ENCODE data around the gene SLC7A4.

SLC7A4 gene

DNA sequence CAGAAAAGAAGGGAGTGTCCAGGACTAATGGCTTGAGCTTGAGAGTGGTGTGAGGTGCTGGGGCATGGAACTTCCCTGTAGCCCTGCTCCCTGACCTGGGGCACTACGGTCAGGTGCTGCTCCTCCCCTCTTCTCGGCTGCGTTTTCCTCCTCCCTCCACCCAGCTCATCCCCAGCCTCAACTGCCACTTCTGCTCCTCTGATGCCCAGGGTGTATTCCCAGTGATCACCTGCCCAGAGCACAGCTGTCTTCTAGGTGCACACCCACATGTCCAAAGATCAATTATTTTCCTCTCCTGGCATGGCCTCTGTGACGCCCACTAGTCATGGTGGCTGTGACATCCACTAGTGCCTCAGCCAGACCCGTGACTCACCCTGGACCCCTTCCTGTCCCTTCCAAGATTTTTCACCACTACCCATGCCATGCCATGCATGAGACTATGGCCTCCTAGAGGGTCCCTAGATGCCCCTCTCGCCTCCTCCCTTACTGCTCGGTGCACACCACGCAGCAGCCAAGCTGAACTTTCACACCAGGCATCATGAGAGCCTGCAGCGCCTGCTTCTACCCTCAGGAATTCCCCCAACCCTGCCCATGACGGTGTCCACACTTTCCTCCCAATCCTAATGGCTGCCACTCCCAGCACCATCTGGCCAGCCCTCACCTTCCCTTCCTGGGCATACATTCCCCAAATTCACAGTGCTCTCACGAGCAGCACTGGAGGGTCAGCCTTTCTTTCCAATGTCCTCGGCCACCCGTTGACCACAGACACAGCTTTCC, 15.5 kb downstream of the SLC7A4 start:
- H3K9ac ChIP-seq, result no peak overlapping the region
- no peaks in the 10 kb centered on the region for H3K36me3 ChIP-seq
- no peaks in the 10 kb centered on the region for H3K27me3 ChIP-seq
- peaks cover 26 to 42% (median 33%) of the 10 kb centered on the region in 10 experiments for H3K4me1 ChIP-seq
- no peak for TF ChIP-seq Cebpa-rat (IDR thresholded peaks at IDR 0.05)
- H3K9me3 ChIP-seq (replicated peaks in 1 of 11), result no peaks in the 10 kb centered on the region
- peaks cover 0 to 5% (median 0%) of the 10 kb centered on the region in 11 experiments; a peak in 4 of 22 replicates for H4K20me1 ChIP-seq
- no peak overlapping the region for H3K4me3 ChIP-seq
- no peak overlapping the region for H3K27ac ChIP-seq
- peak overlapping the region in 1 of 11 experiments; percentile 20; a peak in 1 of 22 replicates for H3K4me2 ChIP-seq

DNA sequence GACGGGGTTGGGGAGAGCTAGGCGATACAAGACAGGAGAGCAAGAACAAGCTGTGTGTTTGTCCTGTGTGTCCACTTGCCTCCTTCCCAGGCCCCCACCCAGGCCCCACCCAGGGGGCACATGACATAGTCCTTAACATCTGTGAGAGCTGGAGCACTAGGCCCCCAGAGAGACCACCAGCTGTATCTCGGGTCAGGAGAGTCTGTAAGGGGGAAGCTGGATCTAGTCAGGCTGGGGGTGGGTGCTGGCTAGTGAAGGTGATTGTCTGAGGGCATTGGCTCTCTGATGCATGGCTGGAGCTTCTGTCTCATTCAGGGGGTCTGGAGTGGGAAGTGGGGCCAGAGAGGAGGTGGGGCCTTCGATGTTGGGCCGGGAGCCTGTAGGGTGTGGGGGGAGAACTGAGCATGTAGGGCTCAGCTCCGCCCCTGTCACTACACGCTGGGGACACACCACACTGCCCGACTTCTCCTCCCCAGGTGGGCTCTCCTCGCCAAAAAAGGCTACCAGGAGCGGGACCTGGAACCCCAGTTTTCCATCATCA, 16.8 kb downstream of the SLC7A4 start:
- Histone ChIP-seq H3K9me3 (replicated peaks in 1 of 11) (no peaks in the 10 kb centered on the region), H3K4me3 (peak overlapping the region in 5 of 10 experiments; percentile 54 to 72 (median 62); a peak in 9 of 20 replicates), H3K4me1 (peaks cover 26 to 42% (median 33%) of the 10 kb centered on the region in 10 experiments), H4K20me1 (peaks cover 0 to 5% (median 0%) of the 10 kb centered on the region in 11 experiments; a peak in 5 of 22 replicates), H3K27me3 (no peaks in the 10 kb centered on the region), H3K36me3 (no peaks in the 10 kb centered on the region), H3K4me2 (peak overlapping the region; percentile 85 to 98 (median 94)), H3K27ac (peak overlapping the region in 9 of 11 experiments; percentile 20 to 76 (median 68); a peak in 15 of 22 replicates), H3K9ac (peak overlapping the region in 10 of 11 experiments; percentile 34 to 76 (median 62); a peak in 16 of 22 replicates)
- TF ChIP-seq Cebpa-rat (IDR thresholded peaks at IDR 0.05), result no peak

DNA sequence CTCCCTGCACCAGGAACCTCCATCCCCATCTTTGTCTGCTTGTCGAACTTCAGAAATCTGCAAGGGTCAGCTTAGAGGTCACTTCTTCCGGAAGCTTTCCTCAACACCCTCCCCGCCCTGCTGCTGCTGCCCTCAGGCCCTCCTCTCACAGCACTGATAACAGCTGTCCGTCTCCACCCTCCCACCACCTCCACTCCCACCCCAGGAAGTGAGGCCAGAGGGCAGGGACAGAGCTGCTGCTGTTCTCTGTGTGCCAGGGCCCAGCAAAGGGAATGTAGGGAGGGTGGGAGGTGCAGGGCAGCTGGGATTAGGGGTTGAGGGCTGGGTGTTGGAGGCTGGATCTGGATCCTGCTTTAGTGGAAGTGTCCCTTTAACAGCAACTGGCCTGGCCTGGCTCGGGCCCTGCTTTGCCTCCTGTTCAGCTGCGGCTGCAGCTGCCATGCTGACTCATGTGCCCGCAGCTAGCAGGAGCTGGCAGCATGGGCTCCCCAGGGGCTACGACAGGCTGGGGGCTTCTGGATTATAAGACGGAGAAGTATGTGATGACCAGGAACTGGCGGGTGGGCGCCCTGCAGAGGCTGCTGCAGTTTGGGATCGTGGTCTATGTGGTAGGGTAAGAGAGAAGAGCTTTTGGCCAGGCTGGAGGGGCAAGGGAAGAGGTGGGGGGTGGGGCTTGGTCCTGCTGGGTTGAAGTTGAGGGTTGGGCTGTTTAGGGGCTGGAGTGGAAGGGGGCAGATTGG, 17.5 kb downstream of the SLC7A4 start, which contains the start of gene P2RX6:
Gene P2RX6 (plus strand): TSS at position 440 of the 740 bp plus-strand sequence. CDS start 10 bp downstream, at position 450.
- peak within 1 kb of the TSS; percentile 41 to 72 (median 60) for H3K4me3 ChIP-seq
- no peaks in the 10 kb centered on the region for H3K27me3 ChIP-seq
- H3K4me2 ChIP-seq, result peak within 1 kb of the TSS; percentile 85 to 98 (median 94)
- peaks cover 26 to 42% (median 33%) of the 10 kb centered on the region in 10 experiments for H3K4me1 ChIP-seq
- H4K20me1 ChIP-seq, result peaks cover 0 to 8% (median 0%) of the 10 kb centered on the region in 11 experiments; a peak in 5 of 22 replicates
- H3K36me3 ChIP-seq, result no peaks in the 10 kb centered on the region
- no peak for TF ChIP-seq Cebpa-rat (IDR thresholded peaks at IDR 0.05)
- H3K9me3 ChIP-seq (replicated peaks in 1 of 11), result no peaks in the 10 kb centered on the region
- peak within 1 kb of the TSS; percentile 38 to 76 (median 67); a peak in 21 of 22 replicates for H3K9ac ChIP-seq
- peak within 1 kb of the TSS in 10 of 11 experiments; percentile 24 to 78 (median 70); a peak in 18 of 22 replicates for H3K27ac ChIP-seq

DNA sequence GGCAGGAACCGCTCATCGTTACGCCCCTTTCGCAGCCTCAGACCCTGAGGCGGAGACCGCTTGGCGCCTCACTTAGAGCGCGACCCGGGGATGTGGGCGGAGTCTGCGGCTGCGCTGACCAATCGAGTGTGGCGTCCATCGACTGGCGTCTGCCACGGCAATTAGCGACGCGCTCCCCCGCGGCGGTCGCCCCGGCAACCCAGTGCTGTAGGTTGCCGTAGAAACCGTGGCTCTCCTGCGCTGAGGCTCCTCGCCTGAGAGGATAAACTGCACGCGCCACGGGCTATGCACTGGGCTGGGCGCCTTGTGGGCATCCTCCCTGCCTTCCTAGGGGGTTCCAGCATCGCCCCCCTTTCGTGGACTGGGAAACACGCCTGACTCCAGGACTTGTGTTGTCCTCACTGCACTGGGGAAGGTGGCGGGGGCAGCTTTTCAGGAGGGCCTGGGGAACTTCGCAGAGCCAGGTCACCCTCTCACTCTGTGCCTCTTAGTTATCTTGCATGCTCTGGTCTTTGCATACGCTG, 18.1 kb downstream of the SLC7A4 start:
- Histone ChIP-seq H3K27ac (peak overlapping the region in 10 of 11 experiments; percentile 24 to 78 (median 70); a peak in 17 of 22 replicates), H3K9ac (peak overlapping the region; percentile 38 to 76 (median 67); a peak in 21 of 22 replicates), H3K9me3 (replicated peaks in 1 of 11) (no peaks in the 10 kb centered on the region), H3K4me3 (peak overlapping the region; percentile 41 to 72 (median 60)), H3K4me2 (peak overlapping the region; percentile 85 to 98 (median 94)), H3K27me3 (no peaks in the 10 kb centered on the region), H3K36me3 (no peaks in the 10 kb centered on the region), H4K20me1 (peaks cover 0 to 9% (median 0%) of the 10 kb centered on the region in 11 experiments; a peak in 5 of 22 replicates), H3K4me1 (peaks cover 26 to 42% (median 33%) of the 10 kb centered on the region in 10 experiments)
- no peak for TF ChIP-seq Cebpa-rat (IDR thresholded peaks at IDR 0.05)

DNA sequence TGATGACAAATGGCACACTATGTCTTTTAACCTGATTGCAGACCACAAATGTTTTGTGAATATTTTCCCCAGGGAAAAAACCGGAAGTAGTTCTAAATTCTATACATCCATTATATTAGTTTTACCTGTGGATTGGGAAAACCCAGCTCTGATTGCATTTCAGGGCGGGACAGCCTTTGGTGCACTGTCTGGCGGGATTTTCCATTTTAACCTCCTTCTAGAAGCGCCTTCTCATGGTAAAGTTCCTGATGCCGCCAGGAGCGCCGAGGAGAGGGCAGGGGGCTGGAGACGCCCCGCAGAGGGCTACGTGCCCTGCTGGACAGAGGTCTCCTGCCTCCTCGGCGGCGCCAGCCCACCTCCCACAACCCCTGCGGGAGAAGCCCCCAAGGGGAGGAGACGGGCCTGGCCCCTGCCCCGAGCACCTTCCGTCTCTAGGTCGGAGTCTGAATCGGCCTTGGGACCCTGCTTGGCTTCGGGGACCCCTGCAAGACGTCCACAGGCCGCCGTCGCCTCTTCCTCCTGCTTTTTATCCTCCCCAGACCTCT, 18.6 kb downstream of the SLC7A4 start:
- peak overlapping the region; percentile 85 to 98 (median 94) for H3K4me2 ChIP-seq

DNA sequence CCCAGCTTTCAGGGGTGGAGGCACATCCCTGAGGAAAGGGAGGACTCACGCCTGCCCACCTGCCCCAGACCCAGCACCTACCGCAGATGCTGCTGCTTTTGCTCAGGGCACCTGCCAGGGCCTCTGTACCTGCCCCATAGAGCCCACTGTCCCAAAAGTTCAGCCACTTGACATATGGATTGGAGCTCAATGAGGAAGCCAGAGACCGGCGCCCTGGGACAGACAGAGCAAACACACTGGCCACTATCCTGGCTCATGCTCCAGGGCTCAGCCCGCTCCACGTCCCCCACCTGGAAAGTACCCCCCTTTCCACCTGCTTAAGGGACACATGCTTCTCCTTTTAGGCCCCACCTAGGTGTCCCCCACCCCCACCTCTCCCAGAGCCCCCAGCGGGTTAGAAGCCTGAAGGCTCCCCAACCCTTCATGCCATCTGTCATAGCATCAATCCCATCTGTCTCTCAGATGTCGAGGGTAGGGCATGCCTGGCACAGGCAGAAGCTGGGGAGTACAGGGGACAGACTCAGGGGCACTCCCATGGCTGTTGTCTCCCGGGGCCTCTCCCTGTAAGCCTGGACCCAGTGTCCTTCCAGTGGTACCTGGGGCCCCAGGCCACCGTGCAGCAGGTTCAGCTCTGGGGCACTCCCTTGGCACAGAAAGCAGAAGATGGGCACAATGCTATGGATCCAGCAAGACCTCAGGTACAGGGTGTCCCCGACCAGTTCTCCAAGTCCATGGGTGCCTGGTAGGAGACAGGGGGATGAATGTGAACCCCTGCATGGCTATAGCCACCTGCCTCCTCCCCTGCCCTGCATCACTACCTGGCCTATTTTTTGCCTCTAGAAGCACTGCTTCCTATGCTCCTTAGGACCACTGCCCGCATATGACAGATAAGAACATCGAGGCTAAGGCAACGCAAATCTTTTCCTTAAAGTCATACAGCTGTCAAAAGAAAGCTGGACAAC, 19.6 kb downstream of the SLC7A4 start:
- H3K4me2 ChIP-seq, result peak overlapping the region in 8 of 11 experiments; percentile 88 to 98 (median 96); a peak in 6 of 22 replicates
- TF ChIP-seq Cebpa-rat (IDR thresholded peaks at IDR 0.05), result no peak
- no peak overlapping the region for H3K4me3 ChIP-seq
- H3K27me3 ChIP-seq, result no peaks in the 10 kb centered on the region
- no peaks in the 10 kb centered on the region for H3K9me3 ChIP-seq (replicated peaks in 1 of 11)
- no peak overlapping the region for H3K27ac ChIP-seq
- no peaks in the 10 kb centered on the region for H3K36me3 ChIP-seq
- peaks cover 26 to 42% (median 33%) of the 10 kb centered on the region in 10 experiments for H3K4me1 ChIP-seq
- no peak overlapping the region for H3K9ac ChIP-seq
- peaks cover 0 to 9% (median 0%) of the 10 kb centered on the region in 11 experiments; a peak in 5 of 22 replicates for H4K20me1 ChIP-seq

More for the DNA sequence above, 18.6 kb downstream of the SLC7A4 start:
- Histone ChIP-seq H3K4me3 (peak overlapping the region; percentile 41 to 72 (median 60)), H3K4me1 (peaks cover 26 to 42% (median 33%) of the 10 kb centered on the region in 10 experiments), H3K9me3 (replicated peaks in 1 of 11) (no peaks in the 10 kb centered on the region), H3K27ac (peak overlapping the region in 9 of 11 experiments; percentile 30 to 78 (median 57); a peak in 14 of 22 replicates), H3K9ac (peak overlapping the region; percentile 36 to 76 (median 67); a peak in 20 of 22 replicates), H3K36me3 (no peaks in the 10 kb centered on the region), H4K20me1 (peaks cover 0 to 9% (median 0%) of the 10 kb centered on the region in 11 experiments; a peak in 5 of 22 replicates), H3K27me3 (no peaks in the 10 kb centered on the region)
- TF ChIP-seq Cebpa-rat (IDR thresholded peaks at IDR 0.05), result no peak

DNA sequence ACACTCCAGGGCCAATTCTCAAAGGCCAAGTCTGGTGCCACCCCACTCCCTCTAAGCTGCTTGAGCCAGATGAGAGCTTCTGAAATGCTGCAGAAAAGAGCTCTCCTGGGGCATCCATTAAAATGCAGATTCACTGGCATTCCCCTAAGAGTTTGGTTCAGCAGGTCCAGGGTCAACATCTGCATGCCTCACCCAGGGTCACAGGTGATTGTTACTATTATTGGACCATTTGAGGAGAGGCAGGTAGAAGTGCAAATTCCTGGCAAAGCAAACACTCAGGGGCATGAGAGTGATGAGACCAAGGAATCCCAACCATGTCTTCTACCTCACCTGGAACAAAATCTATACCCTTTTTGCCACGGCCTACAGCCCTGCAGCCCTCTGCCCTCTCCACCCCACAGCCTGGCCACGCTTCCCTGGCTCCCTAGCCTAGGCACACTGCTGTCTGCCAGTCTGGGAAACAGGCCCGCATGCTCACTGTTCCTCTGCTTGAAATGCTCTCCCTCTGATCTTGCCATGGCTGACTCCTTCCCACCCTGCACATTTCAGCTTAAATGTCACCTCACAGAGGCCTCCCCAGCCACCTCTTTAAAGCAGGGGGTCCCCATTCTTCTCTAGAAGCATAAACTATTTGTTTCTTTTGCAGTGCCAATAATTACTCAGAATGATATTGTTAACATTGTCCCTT, 21.8 kb downstream of the SLC7A4 start:
- H3K4me3 ChIP-seq, result no peak overlapping the region
- TF ChIP-seq Cebpa-rat (IDR thresholded peaks at IDR 0.05), result no peak
- H3K36me3 ChIP-seq, result no peaks in the 10 kb centered on the region
- H4K20me1 ChIP-seq, result peaks cover 0 to 9% (median 0%) of the 10 kb centered on the region in 11 experiments; a peak in 5 of 22 replicates
- no peak overlapping the region for H3K4me2 ChIP-seq
- no peak overlapping the region for H3K9ac ChIP-seq
- H3K4me1 ChIP-seq, result peaks cover 19 to 28% (median 24%) of the 10 kb centered on the region in 10 experiments
- no peak overlapping the region for H3K27ac ChIP-seq
- no peaks in the 10 kb centered on the region for H3K9me3 ChIP-seq (replicated peaks in 1 of 11)
- no peaks in the 10 kb centered on the region for H3K27me3 ChIP-seq
